Fibroblast of skin of back (primary cell): ENCODE measurements around the gene ZCCHC24.
A peak's percentile ranks its signal among the peaks of the same experiment; 100 is the strongest.

Experiments used
- DNase-seq: peaks from one replicate; pipeline ENCODE4 v3.0.0-alpha.2; 2013

ZCCHC24 gene

GRCh38 chr10:79445977-79446757 is 743 bp upstream of the ZCCHC24 start:
- peak; percentile 75 for DNase-seq

GRCh38 chr10:79444199-79445119 is 965 bp downstream of the ZCCHC24 start:
- peak; percentile 69 for DNase-seq

- DNase-seq: no peak
These were observed 1.9 kb downstream of the ZCCHC24 start for GRCh38 chr10:79443338-79444198.

- no peak for DNase-seq
These were observed 3.0 kb downstream of the ZCCHC24 start for GRCh38 chr10:79442171-79443040.

GRCh38 chr10:79441433-79441832 is 4.0 kb downstream of the ZCCHC24 start:
- DNase-seq: no peak

GRCh38 chr10:79440281-79440680 is 5.1 kb downstream of the ZCCHC24 start:
- no peak for DNase-seq

- DNase-seq: no peak
These were observed 6.7 kb downstream of the ZCCHC24 start for GRCh38 chr10:79438699-79439085.

- DNase-seq: no peak
These were observed 7.3 kb downstream of the ZCCHC24 start for GRCh38 chr10:79438021-79438698.

GRCh38 chr10:79437111-79437814 is 8.2 kb downstream of the ZCCHC24 start:
- DNase-seq: no peak

GRCh38 chr10:79436850-79437103 is 8.6 kb downstream of the ZCCHC24 start:
- DNase-seq: no peak

- no peak for DNase-seq
These were observed 9.2 kb downstream of the ZCCHC24 start for GRCh38 chr10:79436066-79436849.

- DNase-seq: no peak
These were observed 10.0 kb downstream of the ZCCHC24 start for GRCh38 chr10:79435271-79436065.

- peak; percentile 76 for DNase-seq
These were observed 10.6 kb downstream of the ZCCHC24 start for GRCh38 chr10:79434821-79435251.

- peak; percentile 51 for DNase-seq
These were observed 11.2 kb downstream of the ZCCHC24 start for GRCh38 chr10:79434223-79434687.

- no peak for DNase-seq
These were observed 11.9 kb downstream of the ZCCHC24 start for GRCh38 chr10:79433324-79434222.

GRCh38 chr10:79431891-79432831 is 13.3 kb downstream of the ZCCHC24 start:
- DNase-seq: peak; percentile 74
